ENCODE data around the gene OR7G1.
A peak's percentile ranks its signal among the peaks of the same experiment; 100 is the strongest.
"Not testable (repeated sequence)": the region's sequence is repeated elsewhere in the genome, so short reads cannot be mapped to it uniquely, and the experiment has no call there.

Gene OR7G1

DNA sequence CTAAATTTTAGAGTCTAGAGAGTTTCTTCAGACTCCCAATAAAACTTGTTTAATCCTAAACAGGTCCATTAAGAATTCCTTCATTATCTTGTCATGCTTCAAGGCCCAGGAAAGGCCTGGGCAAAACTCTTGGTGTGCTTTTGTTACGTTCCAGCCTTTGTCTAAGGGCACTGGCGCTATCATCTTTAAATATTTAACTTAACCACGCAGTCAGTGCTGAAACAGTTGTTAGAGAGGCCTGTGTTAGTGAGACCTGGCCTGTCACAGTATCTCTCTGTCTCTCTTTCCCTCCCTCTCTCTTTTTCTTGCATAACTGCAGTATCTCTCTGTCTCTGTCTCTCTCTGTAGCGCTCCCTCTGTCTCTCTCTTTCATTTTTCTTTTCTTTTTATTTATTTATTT lies 36.9 kb downstream of the OR7G1 start:
- no peak for DNase-seq (ENCODE audit: low spot score)

- no peak for DNase-seq (ENCODE audit: low spot score)
These were observed 38.7 kb downstream of the OR7G1 start for GRCh38 chr19:9076901-9077300.

GRCh38 chr19:9075064-9075949 lies 40.3 kb downstream of the OR7G1 start:
- DNase-seq (ENCODE audit: low spot score): peak; percentile 92

GRCh38 chr19:9073806-9074205 lies 41.8 kb downstream of the OR7G1 start:
- no peak for DNase-seq (ENCODE audit: low spot score)

DNA sequence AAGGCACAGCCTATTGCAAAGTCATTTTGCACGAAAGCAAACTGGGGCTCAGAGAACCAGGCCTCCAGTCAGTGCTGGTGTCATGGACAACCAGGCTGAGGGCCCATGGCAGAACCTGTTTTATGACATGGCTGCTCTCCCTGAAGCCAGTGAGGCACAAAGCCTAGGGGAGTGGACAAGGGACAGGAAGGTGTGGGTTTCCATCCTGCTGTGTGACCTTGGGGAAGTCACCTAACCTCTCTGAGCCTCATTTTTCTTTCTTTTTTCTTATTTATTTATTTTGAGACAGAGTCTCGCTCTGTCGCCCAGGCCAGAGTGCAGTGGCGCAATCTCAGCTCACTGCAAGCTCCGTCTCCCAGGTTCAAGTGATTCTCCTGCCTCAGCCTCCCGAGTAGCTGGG lies 43.8 kb downstream of the OR7G1 start:
- not testable (repeated sequence) for DNase-seq (ENCODE audit: low spot score)

GRCh38 chr19:9070066-9070465 lies 45.5 kb downstream of the OR7G1 start:
- DNase-seq (ENCODE audit: low spot score): peak; percentile 13

DNA sequence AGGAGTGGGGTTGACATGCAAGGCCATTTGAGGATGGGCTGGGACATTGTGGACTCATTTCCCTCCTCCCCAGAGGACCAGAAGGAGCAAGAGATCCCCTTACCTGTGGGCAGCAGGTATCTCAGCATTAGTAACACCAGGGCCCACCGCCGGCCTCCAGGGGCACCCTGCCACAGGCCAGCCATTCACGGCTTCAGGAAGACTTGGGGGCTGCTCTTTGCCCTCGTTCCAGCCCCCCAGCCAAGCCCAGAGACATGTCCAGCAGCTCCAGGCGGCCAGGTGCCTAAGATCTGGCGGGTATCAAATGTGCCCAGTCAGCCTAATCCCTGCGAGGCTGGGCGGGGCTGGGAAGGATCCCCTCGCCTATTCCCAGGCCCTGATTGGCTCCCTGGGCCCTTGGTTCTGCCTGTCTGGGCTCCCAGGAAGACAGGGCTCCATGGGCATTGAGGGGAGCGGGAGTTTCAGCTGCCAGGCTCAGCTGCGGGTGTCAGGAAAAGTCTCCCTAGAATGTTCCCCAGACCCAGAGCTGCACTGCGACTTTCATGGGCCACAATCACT lies 50.0 kb downstream of the OR7G1 start:
- DNase-seq (ENCODE audit: low spot score): no peak
